ENCODE data around the gene ADAM15.

DNA sequence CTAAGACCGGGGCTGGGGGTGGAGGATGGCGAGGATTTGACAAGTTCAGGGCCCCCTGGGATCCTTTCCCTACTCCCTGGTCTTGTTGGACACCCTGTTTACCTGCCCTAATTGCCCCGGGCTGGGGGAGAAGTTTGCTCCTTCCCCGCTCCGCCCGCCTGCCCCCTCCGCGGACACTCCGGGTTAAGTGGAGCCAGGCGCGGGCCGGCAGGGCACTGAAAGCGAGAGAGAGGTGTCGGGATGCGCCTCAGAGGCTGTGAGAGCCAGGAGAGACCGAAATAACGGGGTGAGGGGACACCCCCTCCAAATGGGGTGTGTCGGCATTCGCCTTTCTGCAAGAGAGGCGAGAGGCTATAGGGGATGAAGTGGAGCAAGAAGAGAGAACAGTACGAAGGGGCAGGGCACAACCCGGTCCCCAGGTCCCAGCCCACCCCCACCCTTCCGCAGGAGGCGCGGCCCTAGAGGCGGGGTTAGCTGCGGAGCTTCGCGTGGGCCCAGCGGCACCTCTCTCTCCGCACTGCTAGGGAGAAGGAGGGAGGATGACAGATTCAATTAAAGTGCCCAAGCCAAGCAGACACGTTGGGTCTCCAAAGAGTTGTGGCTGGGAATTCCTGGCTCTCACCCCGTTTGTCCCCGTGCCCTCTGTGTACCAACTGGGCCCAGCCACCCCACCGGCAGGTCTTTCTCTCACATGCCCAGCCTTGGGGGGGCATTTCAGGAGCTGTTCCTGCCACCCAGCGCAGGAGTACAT is 31.4 kb downstream of the ADAM15 start:
- TF ChIP-seq POLR2A (IDR thresholded peaks at IDR 0.05) (no peak), POLR2AphosphoS5 (IDR thresholded peaks at IDR 0.05) (no peak), EP300 (IDR thresholded peaks at IDR 0.05) (no peak)
- TF ChIP-seq, protein P1, sequence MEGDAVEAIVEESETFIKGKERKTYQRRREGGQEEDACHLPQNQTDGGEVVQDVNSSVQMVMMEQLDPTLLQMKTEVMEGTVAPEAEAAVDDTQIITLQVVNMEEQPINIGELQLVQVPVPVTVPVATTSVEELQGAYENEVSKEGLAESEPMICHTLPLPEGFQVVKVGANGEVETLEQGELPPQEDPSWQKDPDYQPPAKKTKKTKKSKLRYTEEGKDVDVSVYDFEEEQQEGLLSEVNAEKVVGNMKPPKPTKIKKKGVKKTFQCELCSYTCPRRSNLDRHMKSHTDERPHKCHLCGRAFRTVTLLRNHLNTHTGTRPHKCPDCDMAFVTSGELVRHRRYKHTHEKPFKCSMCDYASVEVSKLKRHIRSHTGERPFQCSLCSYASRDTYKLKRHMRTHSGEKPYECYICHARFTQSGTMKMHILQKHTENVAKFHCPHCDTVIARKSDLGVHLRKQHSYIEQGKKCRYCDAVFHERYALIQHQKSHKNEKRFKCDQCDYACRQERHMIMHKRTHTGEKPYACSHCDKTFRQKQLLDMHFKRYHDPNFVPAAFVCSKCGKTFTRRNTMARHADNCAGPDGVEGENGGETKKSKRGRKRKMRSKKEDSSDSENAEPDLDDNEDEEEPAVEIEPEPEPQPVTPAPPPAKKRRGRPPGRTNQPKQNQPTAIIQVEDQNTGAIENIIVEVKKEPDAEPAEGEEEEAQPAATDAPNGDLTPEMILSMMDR (IDR thresholded peaks at IDR 0.05), result no peak

Data from gastroesophageal sphincter (tissue), 3 donors.